Stimulated activated CD4-positive, alpha-beta T cell treated with anti-CD3 and anti-CD28 coated beads, Interleukin-2, amount 100 ng/mL, for 48 hours (primary cell): Measurements from ENCODE around the gene PHF21B.

Source experiments
- DNase-seq, 2 donors: peaks; one replicate each; pipeline ENCODE4 v3.0.0-alpha.2; 2020

The PHF21B gene

GRCh38 chr22:44890416-44891292, 119.2 kb downstream of the PHF21B start:
- no peak for DNase-seq

GRCh38 chr22:44889255-44889878, 120.4 kb downstream of the PHF21B start:
- DNase-seq = no peak

- no peak for DNase-seq
Observed at GRCh38 chr22:44888491-44889254, 121.1 kb downstream of the PHF21B start.

GRCh38 chr22:44887941-44888366, 121.9 kb downstream of the PHF21B start:
- DNase-seq = no peak

GRCh38 chr22:44885806-44886360, 123.9 kb downstream of the PHF21B start:
- no peak for DNase-seq

- no peak for DNase-seq
Observed at GRCh38 chr22:44884968-44885805, 124.6 kb downstream of the PHF21B start.

- no peak for DNase-seq
Observed at GRCh38 chr22:44884562-44884961, 125.2 kb downstream of the PHF21B start.

GRCh38 chr22:44883011-44883421, 126.8 kb downstream of the PHF21B start:
- no peak for DNase-seq

- no peak for DNase-seq
Observed at GRCh38 chr22:44882226-44882905, 127.4 kb downstream of the PHF21B start.

GRCh38 chr22:44881624-44882023, 128.2 kb downstream of the PHF21B start:
- no peak for DNase-seq

GRCh38 chr22:44880610-44881290, 129.1 kb downstream of the PHF21B start:
- no peak for DNase-seq

- DNase-seq = no peak
Observed at GRCh38 chr22:44879301-44879680, 130.5 kb downstream of the PHF21B start.

- no peak for DNase-seq
Observed at GRCh38 chr22:44878483-44879300, 131.1 kb downstream of the PHF21B start.

GRCh38 chr22:44876921-44877320, 132.9 kb downstream of the PHF21B start:
- DNase-seq = no peak

- DNase-seq = no peak
Observed at GRCh38 chr22:44871782-44872181, 138.0 kb downstream of the PHF21B start.

- DNase-seq = no peak
Observed at GRCh38 chr22:44870021-44870420, 139.8 kb downstream of the PHF21B start.

GRCh38 chr22:44869196-44869595, 140.6 kb downstream of the PHF21B start:
- DNase-seq = no peak

- no peak for DNase-seq
Observed at GRCh38 chr22:44865193-44866057, 144.4 kb downstream of the PHF21B start.
